GM12875 (cell line): ENCODE data around the gene GRIK2.

ENCODE experiments used
- H3K4me3 ChIP-seq: one replicate; pipeline ENCODE4 v1.5.1; 2011; ENCODE audit warnings: low read depth, low read length, control low read depth
- CTCF ChIP-seq: IDR thresholded peaks from 2 replicates; pipeline ENCODE4 v1.5.1; 2011; ENCODE audit warnings: low read depth, mild to moderate bottlenecking, control low read depth, inconsistent platforms, low read length, moderate library complexity, borderline replicate concordance; ENCODE audit not compliant: insufficient read depth

The GRIK2 gene

DNA sequence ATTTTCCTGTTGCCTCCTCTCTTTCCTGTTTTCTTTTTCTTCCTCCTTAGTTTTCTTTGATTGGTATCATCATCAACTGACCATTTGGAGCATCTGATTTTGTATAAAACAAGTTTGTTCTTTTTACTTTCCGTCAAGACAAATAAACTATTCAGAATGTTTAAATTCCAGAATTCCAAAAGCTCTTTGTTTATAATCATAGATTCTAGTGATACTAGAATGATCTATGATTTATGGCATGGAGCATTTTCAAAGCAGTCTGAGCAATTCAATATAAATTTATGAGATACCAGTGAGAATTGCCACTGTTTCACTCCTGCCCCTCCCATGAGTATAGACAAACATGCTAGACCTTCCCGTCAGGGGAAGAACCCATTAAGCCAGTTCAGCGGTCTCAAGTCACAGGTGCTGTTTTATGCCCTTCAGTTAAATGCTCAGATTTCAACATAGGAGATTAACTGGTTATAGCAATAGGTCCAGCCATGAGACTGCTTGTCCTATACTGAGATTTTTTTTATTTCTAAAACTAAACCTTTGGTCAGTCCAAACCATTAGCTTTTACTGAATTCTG lies 60.7 kb downstream of the GRIK2 start:
- no peak overlapping the region for H3K4me3 ChIP-seq
- no peak for TF ChIP-seq CTCF

DNA sequence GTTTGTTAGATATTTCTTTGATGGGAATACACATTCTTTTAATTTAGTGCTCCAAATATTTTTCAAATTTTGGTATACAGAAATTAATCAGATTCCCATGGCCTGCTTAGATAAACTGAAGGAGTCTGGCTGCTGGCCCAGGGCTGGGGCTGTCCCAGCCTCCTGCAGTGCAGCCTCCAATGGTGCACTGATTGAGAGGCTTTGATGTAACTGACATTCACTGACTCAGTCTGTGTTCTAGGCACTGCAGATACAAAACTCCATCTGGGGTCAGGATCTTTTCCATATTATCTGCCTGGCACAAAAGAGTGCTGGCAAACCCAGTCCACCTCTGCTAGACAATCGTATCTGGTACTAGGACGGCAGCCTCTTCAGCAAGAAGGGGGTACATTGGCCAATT lies 64.8 kb downstream of the GRIK2 start:
- no peak for TF ChIP-seq CTCF

DNA sequence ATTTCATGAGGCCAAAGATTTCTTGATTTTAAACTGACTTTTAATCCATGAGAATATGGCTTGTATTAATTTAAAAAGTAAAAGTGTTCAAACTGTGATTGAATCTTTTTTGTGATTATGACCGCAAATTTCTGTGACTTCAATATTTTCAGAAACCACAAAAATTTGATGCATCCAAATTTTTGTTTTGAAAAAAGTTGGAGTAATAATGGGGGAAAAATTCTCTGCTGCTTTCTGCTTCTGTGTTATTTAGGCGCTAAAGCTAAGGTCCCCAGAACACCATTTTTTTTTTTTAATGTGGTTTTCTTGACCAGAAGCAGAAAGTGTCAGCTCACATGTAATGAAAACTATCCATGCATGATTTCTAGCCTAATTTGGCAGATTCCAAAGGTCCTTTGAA lies 65.3 kb downstream of the GRIK2 start:
- no peak overlapping the region for H3K4me3 ChIP-seq
- no peak for TF ChIP-seq CTCF

More for the DNA sequence above, 64.8 kb downstream of the GRIK2 start:
- H3K4me3 ChIP-seq: no peak overlapping the region

DNA sequence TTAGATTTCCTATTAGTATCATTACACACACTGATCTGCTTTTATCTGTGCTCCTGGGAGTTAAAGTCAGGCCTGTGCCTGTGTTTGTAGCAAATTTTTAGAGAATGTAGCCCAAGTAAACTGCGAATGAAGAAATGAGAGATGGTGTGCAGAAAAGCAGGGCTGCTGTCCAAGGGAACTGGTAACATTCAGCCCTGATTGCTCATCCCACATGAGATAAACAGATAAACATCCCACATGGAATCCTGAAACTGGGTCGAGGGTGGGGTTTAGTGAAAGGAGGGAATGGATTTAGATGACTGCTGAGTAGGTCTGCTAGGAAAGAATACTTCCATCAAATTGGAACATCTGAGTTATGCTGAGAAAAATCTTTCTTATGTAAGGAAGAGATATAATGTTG lies 69.1 kb downstream of the GRIK2 start:
- TF ChIP-seq CTCF: no peak
- H3K4me3 ChIP-seq: no peak overlapping the region

- H3K4me3 ChIP-seq: no peak overlapping the region
- TF ChIP-seq CTCF: no peak
These were observed 72.4 kb downstream of the GRIK2 start for GRCh38 chr6:101465863-101466262.

DNA sequence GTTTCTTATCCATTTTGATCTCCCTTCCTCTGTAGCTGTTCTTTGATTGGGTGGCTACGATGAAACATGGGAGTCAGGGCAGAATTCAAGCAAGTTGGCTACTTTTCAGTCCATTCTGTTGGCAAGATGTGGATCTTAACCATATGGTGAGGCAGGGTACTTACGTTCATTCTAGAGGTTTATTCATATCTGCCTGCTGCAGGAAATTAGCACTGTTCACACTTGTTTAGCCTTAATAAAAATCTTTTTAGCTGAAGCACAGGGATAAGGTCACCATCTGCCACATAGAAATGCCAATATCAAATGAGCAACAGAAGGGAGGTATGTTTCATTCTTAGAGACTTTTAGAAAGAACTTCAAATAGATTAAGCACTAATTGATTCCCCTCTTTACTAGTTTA lies 83.9 kb downstream of the GRIK2 start:
- no peak for TF ChIP-seq CTCF
- H3K4me3 ChIP-seq: no peak overlapping the region

- TF ChIP-seq CTCF: no peak
- H3K4me3 ChIP-seq: no peak overlapping the region
These were observed 85.4 kb downstream of the GRIK2 start for GRCh38 chr6:101478891-101479290.
